ENCODE results near the gene TMEM101. TPM values are rescaled to one million over a fixed set of nuclear protein-coding genes. Genes with fewer than 3 reads are reported as not detected.
"Not testable (repeated sequence)": the region's sequence is repeated elsewhere in the genome, so short reads cannot be mapped to it uniquely, and the experiment has no call there.

Gene TMEM101
- total and polyA plus RNA-seq, 2 of the 8 experiments (the other 6 are each of a cell fraction or from before 2014, with no cell fraction given): 16.1 to 44.7 TPM

GRCh38 chr17:44034688-44035087 is 19.9 kb upstream of the TMEM101 start:
- H4K8ac ChIP-seq (ENCODE audit: extremely low read depth, insufficient read depth, low read length); H3K4me3 ChIP-seq (ENCODE audit: extremely low read depth in 1 of 4, insufficient read depth in 2 of 4, low read depth in 3 of 4, low read length in 4 of 4); H3K23ac ChIP-seq (ENCODE audit: insufficient read length); H3K14ac ChIP-seq (ENCODE audit: insufficient read length); H2BK5ac ChIP-seq (ENCODE audit: low read depth, low read length); H2BK12ac ChIP-seq (ENCODE audit: low read depth, low read length); H3K56ac ChIP-seq (replicated peaks; ENCODE audit: insufficient read length, low read depth, low read length); H3K9me3 ChIP-seq (ENCODE audit: insufficient read depth in 2 of 2, low read depth in 1 of 2, low read length in 1 of 2); H2BK120ac ChIP-seq (replicated peaks; ENCODE audit: low read depth, low read length); H3K4ac ChIP-seq (replicated peaks; ENCODE audit: insufficient read length, low read depth, low read length); H3K9ac ChIP-seq (replicated peaks in 1 of 4; ENCODE audit: extremely low read depth in 1 of 4, low read depth in 3 of 4, low read length in 3 of 4); H2AFZ ChIP-seq (ENCODE audit: low read length); H4K91ac ChIP-seq (replicated peaks; ENCODE audit: insufficient read length, low read length); H3K27me3 ChIP-seq (replicated peaks in 1 of 4; ENCODE audit: control insufficient read depth in 3 of 4, extremely low read depth in 1 of 4, insufficient read depth in 3 of 4, low read length in 3 of 4); H3K79me1 ChIP-seq (ENCODE audit: low read depth, low read length); H2BK20ac ChIP-seq (ENCODE audit: low read length); H3K4me2 ChIP-seq (ENCODE audit: insufficient read depth in 1 of 2, low read depth in 2 of 2, low read length in 2 of 2); FAIRE-seq; CTCF ChIA-PET (ENCODE audit: partially characterized antibody); H3K18ac ChIP-seq (ENCODE audit: extremely low read depth, low read length); H3K27ac ChIP-seq (ENCODE audit: low read depth, low read length); H3K4me1 ChIP-seq (replicated peaks in 1 of 4; ENCODE audit: control insufficient read depth in 3 of 4, insufficient read depth in 4 of 4, low read length in 3 of 4); H2BK15ac ChIP-seq (ENCODE audit: low read length); H2AK5ac ChIP-seq (ENCODE audit: low read depth, low read length); H3K23me2 ChIP-seq (ENCODE audit: low read depth, low read length); H4K5ac ChIP-seq (ENCODE audit: insufficient read length, low read depth, low read length); H3K79me2 ChIP-seq (ENCODE audit: control insufficient read depth in 1 of 2, insufficient read depth in 2 of 2, low read length in 2 of 2); DNase-seq (ENCODE audit: low read depth in 1 of 2, low spot score in 2 of 2): not testable (repeated sequence)
- Histone ChIP-seq H3K36me3 (ENCODE audit: control insufficient read depth in 2 of 4, insufficient read depth in 4 of 4, low read length in 3 of 4) (peaks cover 25 to 62% (median 46%) of the 10 kb centered on the region in 4 experiments), H4K20me1 (replicated peaks in 1 of 2; ENCODE audit: control insufficient read depth in 1 of 2, insufficient read depth in 2 of 2, low read length in 2 of 2) (peaks cover 2 to 14% of the 10 kb centered on the region in 2 experiments)
- WGBS, 2 experiments (ENCODE audit: extremely low coverage in 1 of 2, insufficient coverage in 1 of 2, insufficient read length in 1 of 2, insufficient replicate concordance in 2 of 2, low coverage in 1 of 2, low lambda C conversion rate in 2 of 2, missing lambda C conversion rate in 1 of 2): no CpG with 5 or more reads among the region's 3 CpGs
- POLR2A ChIA-PET (ENCODE audit: partially characterized antibody): interaction anchor here (1.0 to 1.6 kb wide), 3 partner anchors 9 to 16 kb away, joined by 3 to 4 read pairs (median 3); no protein-coding TSS in a partner anchor

Measured in H1 (cell line).